AG04449 (cell line): ENCODE results near the gene ESF1.

ENCODE experiments used
- CTCF ChIA-PET: fragments of 350-600 bp; formaldehyde crosslinking; extraction: SDS; loops from one replicate; lab custom pipeline; 2021; ENCODE audit warnings: antibody characterized with exemption; lab: Yijun Ruan, JAX
- POLR2A ChIA-PET: fragments of 400-600, 350-600 bp; formaldehyde crosslinking; extraction: SDS; loops from one replicate; lab custom pipeline; 2020; ENCODE audit warnings: antibody characterized with exemption, inconsistent platforms; lab: Yijun Ruan, JAX
- DNase-seq: peaks from one replicate; pipeline ENCODE4 v3.0.0-alpha.2; 2010; ENCODE audit warnings: low read depth, low spot score
- H3K4me3 ChIP-seq: 2 replicates; pipeline ENCODE4 v1.5.1; 2011; ENCODE audit warnings: low read depth, mild to moderate bottlenecking, control low read depth, low read length
- TF ChIP-seq, protein P1 (sequence below): IDR thresholded peaks from one replicate; pipeline ENCODE4 v1.5.1; 2011; ENCODE audit warnings: mild to moderate bottlenecking, moderate library complexity, low read length, control low read depth, inconsistent platforms; ENCODE audit not compliant: insufficient read depth; ENCODE audit errors: missing control alignments

ESF1 gene, protein sequence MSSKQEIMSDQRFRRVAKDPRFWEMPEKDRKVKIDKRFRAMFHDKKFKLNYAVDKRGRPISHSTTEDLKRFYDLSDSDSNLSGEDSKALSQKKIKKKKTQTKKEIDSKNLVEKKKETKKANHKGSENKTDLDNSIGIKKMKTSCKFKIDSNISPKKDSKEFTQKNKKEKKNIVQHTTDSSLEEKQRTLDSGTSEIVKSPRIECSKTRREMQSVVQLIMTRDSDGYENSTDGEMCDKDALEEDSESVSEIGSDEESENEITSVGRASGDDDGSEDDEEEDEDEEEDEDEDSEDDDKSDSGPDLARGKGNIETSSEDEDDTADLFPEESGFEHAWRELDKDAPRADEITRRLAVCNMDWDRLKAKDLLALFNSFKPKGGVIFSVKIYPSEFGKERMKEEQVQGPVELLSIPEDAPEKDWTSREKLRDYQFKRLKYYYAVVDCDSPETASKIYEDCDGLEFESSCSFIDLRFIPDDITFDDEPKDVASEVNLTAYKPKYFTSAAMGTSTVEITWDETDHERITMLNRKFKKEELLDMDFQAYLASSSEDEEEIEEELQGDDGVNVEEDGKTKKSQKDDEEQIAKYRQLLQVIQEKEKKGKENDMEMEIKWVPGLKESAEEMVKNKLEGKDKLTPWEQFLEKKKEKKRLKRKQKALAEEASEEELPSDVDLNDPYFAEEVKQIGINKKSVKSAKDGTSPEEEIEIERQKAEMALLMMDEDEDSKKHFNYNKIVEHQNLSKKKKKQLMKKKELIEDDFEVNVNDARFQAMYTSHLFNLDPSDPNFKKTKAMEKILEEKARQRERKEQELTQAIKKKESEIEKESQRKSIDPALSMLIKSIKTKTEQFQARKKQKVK

DNA sequence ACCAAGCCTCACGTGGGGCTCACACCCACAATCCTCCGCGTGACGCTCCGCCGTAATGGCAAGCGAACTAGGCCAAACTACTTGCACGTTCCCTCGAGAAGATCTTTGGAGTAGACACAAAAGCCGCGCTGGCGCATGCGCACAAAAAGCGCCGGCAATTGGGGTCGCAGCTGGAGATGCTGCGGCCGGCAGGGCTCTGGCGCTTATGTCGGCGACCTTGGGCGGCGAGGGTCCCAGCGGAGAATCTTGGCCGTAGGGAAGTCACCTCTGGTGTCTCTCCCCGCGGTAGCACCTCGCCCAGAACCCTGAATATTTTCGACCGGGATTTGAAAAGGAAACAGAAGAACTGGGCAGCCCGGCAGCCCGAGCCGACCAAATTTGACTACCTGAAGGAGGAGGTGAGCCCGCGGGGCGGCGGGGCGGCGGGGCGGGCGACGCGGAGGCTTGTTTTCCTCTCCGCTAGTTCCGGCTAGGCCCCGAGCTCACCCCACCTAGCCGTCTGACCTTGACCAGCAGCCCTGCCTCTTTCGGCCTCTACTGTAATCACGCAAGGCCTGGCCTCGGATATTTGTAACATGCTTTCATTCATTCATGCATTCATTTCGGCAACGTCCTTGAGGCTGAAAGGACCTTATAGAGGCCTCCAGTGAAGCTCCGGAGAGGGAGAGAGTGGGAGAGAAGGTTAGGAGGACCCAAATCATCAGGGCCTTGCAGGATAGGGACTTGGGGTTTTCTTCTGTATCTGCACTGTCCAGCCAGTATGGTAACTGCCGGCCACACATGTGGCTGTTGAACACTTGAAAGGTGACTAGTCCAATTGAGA is at the start of gene ESF1, which contains the start of gene NDUFAF5:
Gene ESF1 (minus strand): TSS at position 27 of the 823 bp plus-strand sequence. CDS start 1,779 bp downstream, outside the sequence.
Gene NDUFAF5 (plus strand): TSS at position 136 of the 823 bp plus-strand sequence. CDS start 41 bp downstream, at position 177.
- CTCF ChIA-PET = interaction anchor here (0.7 to 3.3 kb wide), 10 partner anchors 8 to 666 kb away, joined by 3 to 27 read pairs (median 4); no protein-coding TSS in a partner anchor
- POLR2A ChIA-PET = interaction anchor here (0.6 to 1.6 kb wide), 2 partner anchors 11 to 13 kb away, joined by 4 read pairs; no protein-coding TSS in a partner anchor
- TF ChIP-seq, protein P1, sequence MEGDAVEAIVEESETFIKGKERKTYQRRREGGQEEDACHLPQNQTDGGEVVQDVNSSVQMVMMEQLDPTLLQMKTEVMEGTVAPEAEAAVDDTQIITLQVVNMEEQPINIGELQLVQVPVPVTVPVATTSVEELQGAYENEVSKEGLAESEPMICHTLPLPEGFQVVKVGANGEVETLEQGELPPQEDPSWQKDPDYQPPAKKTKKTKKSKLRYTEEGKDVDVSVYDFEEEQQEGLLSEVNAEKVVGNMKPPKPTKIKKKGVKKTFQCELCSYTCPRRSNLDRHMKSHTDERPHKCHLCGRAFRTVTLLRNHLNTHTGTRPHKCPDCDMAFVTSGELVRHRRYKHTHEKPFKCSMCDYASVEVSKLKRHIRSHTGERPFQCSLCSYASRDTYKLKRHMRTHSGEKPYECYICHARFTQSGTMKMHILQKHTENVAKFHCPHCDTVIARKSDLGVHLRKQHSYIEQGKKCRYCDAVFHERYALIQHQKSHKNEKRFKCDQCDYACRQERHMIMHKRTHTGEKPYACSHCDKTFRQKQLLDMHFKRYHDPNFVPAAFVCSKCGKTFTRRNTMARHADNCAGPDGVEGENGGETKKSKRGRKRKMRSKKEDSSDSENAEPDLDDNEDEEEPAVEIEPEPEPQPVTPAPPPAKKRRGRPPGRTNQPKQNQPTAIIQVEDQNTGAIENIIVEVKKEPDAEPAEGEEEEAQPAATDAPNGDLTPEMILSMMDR = no peak
- peak; percentile 81 for DNase-seq
- peak within 1 kb of the TSS; percentile 90 for H3K4me3 ChIP-seq

DNA sequence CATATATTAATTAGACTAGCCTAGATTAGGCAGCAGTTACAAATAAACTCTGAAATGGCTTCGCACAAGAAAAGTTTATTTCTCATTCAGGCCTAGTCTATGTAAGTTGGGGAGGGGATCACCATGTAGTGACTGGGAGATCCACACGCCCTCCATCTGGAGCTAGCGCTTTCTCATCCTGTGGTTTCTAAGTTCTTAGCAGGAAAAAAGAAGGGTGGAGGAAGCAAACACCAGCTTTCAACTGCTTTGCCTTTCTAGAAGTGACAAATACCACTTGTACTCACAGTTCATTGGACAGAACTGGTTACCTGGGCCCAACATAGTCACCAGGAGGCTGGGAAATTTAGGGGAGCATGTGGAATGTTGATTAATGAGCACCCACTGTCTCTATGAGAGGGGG is 46.8 kb upstream of the ESF1 start:
- CTCF ChIA-PET = interaction anchor here (1.0 to 4.4 kb wide), 2 partner anchors 12 to 225 kb away, joined by 3 to 19 read pairs; no protein-coding TSS in a partner anchor
- TF ChIP-seq, protein P1 = no peak
- DNase-seq = no peak

DNA sequence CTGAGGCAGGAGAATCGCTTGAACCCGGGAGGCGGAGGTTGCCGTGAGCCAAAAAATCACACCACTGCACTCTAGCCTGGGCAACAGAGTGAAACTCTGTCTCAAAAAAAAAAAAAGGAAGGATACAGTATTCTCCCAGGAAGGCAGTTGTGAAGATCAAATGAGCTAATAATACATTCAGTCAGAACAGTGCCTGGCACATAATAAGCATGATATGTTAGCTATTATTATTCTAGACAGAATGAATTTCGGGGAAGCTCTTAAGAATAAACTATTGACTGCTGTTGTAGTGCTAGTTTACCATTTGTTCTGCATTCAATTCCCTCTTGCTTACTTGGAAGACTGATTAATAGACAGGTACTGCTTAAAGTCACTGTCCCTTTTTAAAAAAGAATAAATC is 40.7 kb upstream of the ESF1 start:
- CTCF ChIA-PET = interaction anchor here (1.4 to 1.9 kb wide), 2 partner anchors 9 to 229 kb away, joined by 4 to 6 read pairs; no protein-coding TSS in a partner anchor
- H3K4me3 ChIP-seq = no peak overlapping the region
- DNase-seq = no peak
- POLR2A ChIA-PET = no interaction called here
- TF ChIP-seq, protein P1 = no peak

More for the DNA sequence above, 46.8 kb upstream of the ESF1 start:
- no peak overlapping the region for H3K4me3 ChIP-seq
- POLR2A ChIA-PET = no interaction called here

DNA sequence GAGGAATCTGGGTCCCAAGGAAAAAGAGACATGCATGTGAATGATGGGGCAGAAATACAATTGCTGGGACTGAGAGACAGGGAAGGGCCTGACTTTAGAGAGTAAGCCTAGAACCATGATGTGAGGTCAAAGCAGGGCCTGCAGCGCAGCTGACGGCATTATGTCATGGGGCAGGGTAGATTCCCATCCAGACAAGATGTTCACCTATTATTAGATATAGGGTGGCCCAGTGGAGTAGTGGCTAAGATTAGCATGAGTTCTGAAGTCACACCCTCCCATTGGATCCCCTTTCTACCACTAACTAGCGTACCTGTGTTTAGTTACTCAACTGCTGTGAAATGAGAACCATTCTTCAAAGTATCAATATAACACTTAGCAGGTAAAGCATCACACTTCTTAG is 39.7 kb upstream of the ESF1 start:
- TF ChIP-seq, protein P1 = no peak
- ChIA-PET POLR2A (no interaction called here), CTCF (interaction anchor here (2.4 kb wide), 1 partner anchor 230 kb away, joined by 16 read pairs; no protein-coding TSS in a partner anchor)
- no peak for DNase-seq
- H3K4me3 ChIP-seq = no peak overlapping the region

DNA sequence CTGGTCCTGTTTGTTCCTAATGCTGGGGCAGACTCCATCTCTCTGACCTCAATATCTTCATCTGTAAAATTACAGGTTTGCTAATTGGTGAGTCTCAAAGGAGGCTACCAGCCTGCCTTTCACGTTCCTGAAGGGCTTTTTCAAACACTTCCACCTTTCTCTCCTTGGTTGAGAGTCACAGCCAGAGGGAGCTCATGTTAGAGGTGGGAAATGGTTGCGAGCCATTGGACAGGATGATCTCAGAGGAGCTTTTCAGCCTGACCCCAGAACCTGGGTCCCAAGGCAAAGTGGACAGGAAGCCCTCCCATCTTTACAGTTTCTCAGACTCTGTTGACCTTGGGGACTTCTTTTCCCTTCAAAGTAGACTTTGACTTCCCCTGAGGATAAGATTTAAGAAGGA is 37.7 kb upstream of the ESF1 start:
- DNase-seq = no peak
- H3K4me3 ChIP-seq = no peak overlapping the region
- TF ChIP-seq, protein P1 = no peak
- POLR2A ChIA-PET = no interaction called here
- CTCF ChIA-PET = interaction anchor here (0.6 to 2.4 kb wide), 4 partner anchors 9 to 232 kb away, joined by 3 to 16 read pairs (median 3); no protein-coding TSS in a partner anchor
